Suprapubic skin (tissue), 3 donors: ENCODE measurements around the gene MRPL39.

Experiments
- CTCF ChIP-seq, 2 donors: fragments of 200-600 bp in 1 of 2; fragments of 450-650 bp in 1 of 2; sonication (generic) in 1 of 2; IDR thresholded peaks; one replicate each; pipeline ENCODE4 v1.5.1; 2016 to 2019; ENCODE audit warnings: antibody characterized with exemption in 2 of 2, mild to moderate bottlenecking in 1 of 2, moderate library complexity in 1 of 2
- POLR2A ChIP-seq, 2 donors: fragments of 450-650 bp; IDR thresholded peaks; one replicate each; pipeline ENCODE4 v1.6.1; 2017; ENCODE audit warnings: antibody characterized with exemption in 2 of 2, mild to moderate bottlenecking in 2 of 2, moderate library complexity in 2 of 2

DNA sequence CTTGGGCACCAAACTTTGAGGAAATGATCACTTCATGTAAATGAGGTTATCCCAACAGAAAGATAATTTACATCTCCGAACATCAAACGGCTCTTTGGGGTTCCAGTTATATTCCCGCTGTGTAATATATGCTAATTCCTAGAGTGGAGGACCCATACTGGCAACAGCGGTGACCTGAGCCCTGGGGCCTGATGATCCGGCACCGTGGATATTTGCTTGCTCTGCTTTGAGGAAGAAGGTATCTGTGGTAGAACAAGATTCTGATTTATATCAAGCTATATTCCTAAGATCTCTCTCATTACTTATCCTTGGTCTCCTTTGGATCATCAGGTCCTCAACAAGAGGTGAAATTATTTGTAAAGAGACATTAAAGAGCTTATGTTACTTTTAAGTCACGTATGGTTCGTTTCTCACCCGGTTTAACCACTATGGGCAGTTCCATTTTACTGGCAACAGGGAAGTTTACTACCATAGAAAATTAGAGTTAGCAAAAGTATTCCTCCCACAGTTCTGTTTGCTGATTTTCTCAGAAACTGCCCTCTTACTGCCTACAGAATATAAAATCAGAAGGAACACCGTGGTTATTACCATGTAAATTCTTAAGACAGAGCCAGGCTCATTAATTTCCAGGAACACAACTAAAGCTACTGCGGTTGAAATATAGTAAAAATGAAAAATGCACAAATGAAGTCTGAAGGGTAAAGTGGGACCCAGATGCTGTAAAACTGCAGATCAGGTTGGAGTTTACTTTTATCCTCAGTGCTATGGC is 56.7 kb downstream of the MRPL39 start:
- TF ChIP-seq CTCF (IDR thresholded peaks at IDR 0.05) (no peak), POLR2A (IDR thresholded peaks at IDR 0.05) (no peak)
